ENCODE measurements around the gene ERC1.

The ERC1 gene

GRCh38 chr12:990661-991349 is at the start of gene ERC1:
ERC1 (plus strand) TSS chr12:991223; CDS start chr12:1027904, 36,681 bp downstream.
- DNase-seq (ENCODE audit: low read depth), result peak; percentile 91
- H3K4me3 ChIP-seq (ENCODE audit: low read depth, low read length), result peak within 1 kb of the TSS; percentile 82
- TF ChIP-seq MAX (IDR thresholded peaks at IDR 0.05; ENCODE audit: low read depth, low read length) (peak; percentile 2; the same call in 1 of the 2 replicates), CTCF (IDR thresholded peaks at IDR 0.05; ENCODE audit: low read depth, low read length) (no peak), MYC (IDR thresholded peaks at IDR 0.05; ENCODE audit: low read depth, low read length) (peak; percentile 54; the same call in 1 of the 2 replicates), POLR2A (IDR thresholded peaks at IDR 0.05; ENCODE audit: extremely low read depth, insufficient read length) (peak; percentile 71)

DNA sequence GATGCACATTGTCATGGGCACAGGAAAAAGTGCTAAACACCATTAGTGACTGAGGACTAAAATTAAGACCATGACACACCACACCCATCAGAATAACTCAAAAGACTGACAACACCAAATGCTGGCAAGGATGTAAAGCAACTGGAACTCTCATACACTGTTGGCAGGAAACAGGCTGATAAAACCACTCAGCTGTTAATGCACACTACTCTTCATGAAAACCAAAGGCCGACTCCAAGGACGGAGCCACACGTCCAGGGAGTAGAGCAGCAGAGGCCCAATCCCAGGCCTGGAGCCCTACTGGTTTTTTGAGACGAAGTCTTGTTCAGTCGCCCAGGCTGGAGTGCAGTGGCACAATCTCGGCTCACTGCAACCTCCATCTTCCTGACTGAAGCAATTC is 48.0 kb upstream of the ERC1 start:
- DNase-seq (ENCODE audit: low read depth), result no peak
- H3K4me3 ChIP-seq (ENCODE audit: low read depth, low read length), result no peak overlapping the region
- TF ChIP-seq MAX (IDR thresholded peaks at IDR 0.05; ENCODE audit: low read depth, low read length) (no peak), POLR2A (IDR thresholded peaks at IDR 0.05; ENCODE audit: extremely low read depth, insufficient read length) (no peak), MYC (IDR thresholded peaks at IDR 0.05; ENCODE audit: low read depth, low read length) (no peak), CTCF (IDR thresholded peaks at IDR 0.05; ENCODE audit: low read depth, low read length) (no peak)

GRCh38 chr12:944211-944610 is 46.8 kb upstream of the ERC1 start:
- no peak overlapping the region for H3K4me3 ChIP-seq (ENCODE audit: low read depth, low read length)
- TF ChIP-seq POLR2A (IDR thresholded peaks at IDR 0.05; ENCODE audit: extremely low read depth, insufficient read length) (no peak), MAX (IDR thresholded peaks at IDR 0.05; ENCODE audit: low read depth, low read length) (no peak), MYC (IDR thresholded peaks at IDR 0.05; ENCODE audit: low read depth, low read length) (no peak), CTCF (IDR thresholded peaks at IDR 0.05; ENCODE audit: low read depth, low read length) (no peak)
- DNase-seq (ENCODE audit: low read depth), result no peak

DNA sequence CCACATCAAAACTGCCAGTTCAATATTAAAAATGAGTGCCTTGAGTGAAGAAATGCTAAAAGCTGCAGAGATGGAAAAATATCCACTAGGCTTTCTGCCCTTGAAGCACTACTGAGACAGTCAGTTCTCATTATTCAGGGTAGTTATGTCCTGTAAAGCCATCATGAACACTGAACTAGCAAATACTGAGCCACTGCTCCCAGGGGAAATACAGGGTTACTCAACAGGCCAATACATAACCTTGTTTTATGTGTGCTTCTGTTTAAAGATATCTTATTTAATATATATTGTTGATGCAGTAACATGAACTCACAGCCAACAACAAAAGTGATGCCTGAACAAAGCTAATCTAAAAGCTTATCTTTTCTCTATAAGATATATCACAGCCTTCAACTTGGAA is 44.8 kb upstream of the ERC1 start:
- no peak overlapping the region for H3K4me3 ChIP-seq (ENCODE audit: low read depth, low read length)
- peak; percentile 81 for DNase-seq (ENCODE audit: low read depth)
- no peak for TF ChIP-seq MYC (IDR thresholded peaks at IDR 0.05; ENCODE audit: low read depth, low read length)
- TF ChIP-seq MAX (IDR thresholded peaks at IDR 0.05; ENCODE audit: low read depth, low read length), result no peak
- no peak for TF ChIP-seq POLR2A (IDR thresholded peaks at IDR 0.05; ENCODE audit: extremely low read depth, insufficient read length)
- no peak for TF ChIP-seq CTCF (IDR thresholded peaks at IDR 0.05; ENCODE audit: low read depth, low read length)

GRCh38 chr12:946631-947030 is 44.4 kb upstream of the ERC1 start:
- peak; percentile 45 for DNase-seq (ENCODE audit: low read depth)
- H3K4me3 ChIP-seq (ENCODE audit: low read depth, low read length), result peak overlapping the region; percentile 10
- TF ChIP-seq MYC (IDR thresholded peaks at IDR 0.05; ENCODE audit: low read depth, low read length) (no peak), POLR2A (IDR thresholded peaks at IDR 0.05; ENCODE audit: extremely low read depth, insufficient read length) (no peak), CTCF (IDR thresholded peaks at IDR 0.05; ENCODE audit: low read depth, low read length) (no peak), MAX (IDR thresholded peaks at IDR 0.05; ENCODE audit: low read depth, low read length) (no peak)

Measured in NB4 (cell line).